Measurements from ENCODE around the gene RNASEH2A.

DNA sequence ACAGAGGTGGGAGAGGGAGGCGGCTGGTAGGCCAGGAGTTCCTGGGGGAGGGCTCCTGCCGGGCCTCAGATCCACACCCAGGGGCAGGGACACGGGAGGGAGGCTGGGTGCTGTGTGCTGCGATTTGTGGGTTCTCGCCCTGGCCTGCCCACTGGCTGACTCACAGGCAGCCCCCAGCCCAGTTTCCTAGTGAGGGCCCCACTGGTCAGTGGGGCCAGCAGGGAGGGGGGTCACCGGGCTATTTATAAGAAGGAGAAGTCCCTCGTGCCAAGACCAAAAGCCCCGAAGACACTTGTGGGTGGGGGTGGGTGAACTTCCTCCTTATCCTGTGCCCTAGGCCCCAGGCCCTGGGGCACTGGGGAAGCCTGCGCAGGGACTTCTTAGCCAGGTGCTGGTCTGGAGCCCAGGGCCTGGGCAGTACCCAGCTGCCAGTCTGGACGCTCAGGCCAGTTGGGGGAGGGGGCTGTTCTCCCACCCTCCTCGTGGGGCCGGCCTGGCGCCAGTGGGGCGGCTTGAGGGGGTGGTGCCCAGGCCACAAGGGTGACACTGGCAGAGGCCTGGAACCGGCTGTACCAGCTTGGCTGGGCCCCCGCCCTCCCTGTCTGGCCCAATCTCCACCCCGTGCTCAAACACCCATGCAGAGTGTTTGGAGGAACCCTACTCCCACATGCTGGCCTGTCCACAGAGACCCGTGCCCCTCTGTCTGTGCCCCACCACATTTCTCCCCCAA is 20.1 kb upstream of the RNASEH2A start:
- TF ChIP-seq POLR2AphosphoS5 (IDR thresholded peaks at IDR 0.05; ENCODE audit: low read depth, low read length) (no peak), REST (IDR thresholded peaks at IDR 0.05; ENCODE audit: insufficient read depth in 1 of 2, low read depth in 2 of 2, low read length in 2 of 2) (no peak), SIN3A (IDR thresholded peaks at IDR 0.05; ENCODE audit: borderline replicate concordance, insufficient read depth, low read length) (no peak), TAF1 (IDR thresholded peaks at IDR 0.05; ENCODE audit: borderline replicate concordance, insufficient read depth, low read length) (no peak), FOXP2 (optimal IDR thresholded peaks at IDR 0.05; ENCODE audit: borderline replicate concordance, extremely low read depth, extremely low read length, insufficient read depth) (no peak)
